Epithelial cell of proximal tubule (primary cell): ENCODE data around the gene EIF3K. TPM values are rescaled to one million over a fixed set of nuclear protein-coding genes. Genes with fewer than 3 reads are reported as not detected.
"Not testable (repeated sequence)": the region's sequence is repeated elsewhere in the genome, so short reads cannot be mapped to it uniquely, and the experiment has no call there.

Experiments
- DNase-seq: peaks from one replicate; pipeline ENCODE4 v3.0.0-alpha.2; 2011; ENCODE audit warnings: low read depth
- H3K4me3 ChIP-seq: 2 replicates; pipeline ENCODE4 v1.5.1; 2011; ENCODE audit warnings: low read depth, mild to moderate bottlenecking, low read length
- CTCF ChIP-seq: conservative IDR thresholded peaks from 2 replicates; pipeline ENCODE4 v1.5.1; 2012; ENCODE audit warnings: low read depth, mild to moderate bottlenecking, low read length
- total RNA-seq: library from RNA; depleted of rRNA; stranded (reverse); fragments of >200 nt; gene quantifications from 2 replicates; pipeline ENCODE4 v1.2.3, GENCODE V29; 2015

The EIF3K gene, protein sequence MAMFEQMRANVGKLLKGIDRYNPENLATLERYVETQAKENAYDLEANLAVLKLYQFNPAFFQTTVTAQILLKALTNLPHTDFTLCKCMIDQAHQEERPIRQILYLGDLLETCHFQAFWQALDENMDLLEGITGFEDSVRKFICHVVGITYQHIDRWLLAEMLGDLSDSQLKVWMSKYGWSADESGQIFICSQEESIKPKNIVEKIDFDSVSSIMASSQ
- 548 and 564 TPM in 2 replicates for total RNA-seq

DNA sequence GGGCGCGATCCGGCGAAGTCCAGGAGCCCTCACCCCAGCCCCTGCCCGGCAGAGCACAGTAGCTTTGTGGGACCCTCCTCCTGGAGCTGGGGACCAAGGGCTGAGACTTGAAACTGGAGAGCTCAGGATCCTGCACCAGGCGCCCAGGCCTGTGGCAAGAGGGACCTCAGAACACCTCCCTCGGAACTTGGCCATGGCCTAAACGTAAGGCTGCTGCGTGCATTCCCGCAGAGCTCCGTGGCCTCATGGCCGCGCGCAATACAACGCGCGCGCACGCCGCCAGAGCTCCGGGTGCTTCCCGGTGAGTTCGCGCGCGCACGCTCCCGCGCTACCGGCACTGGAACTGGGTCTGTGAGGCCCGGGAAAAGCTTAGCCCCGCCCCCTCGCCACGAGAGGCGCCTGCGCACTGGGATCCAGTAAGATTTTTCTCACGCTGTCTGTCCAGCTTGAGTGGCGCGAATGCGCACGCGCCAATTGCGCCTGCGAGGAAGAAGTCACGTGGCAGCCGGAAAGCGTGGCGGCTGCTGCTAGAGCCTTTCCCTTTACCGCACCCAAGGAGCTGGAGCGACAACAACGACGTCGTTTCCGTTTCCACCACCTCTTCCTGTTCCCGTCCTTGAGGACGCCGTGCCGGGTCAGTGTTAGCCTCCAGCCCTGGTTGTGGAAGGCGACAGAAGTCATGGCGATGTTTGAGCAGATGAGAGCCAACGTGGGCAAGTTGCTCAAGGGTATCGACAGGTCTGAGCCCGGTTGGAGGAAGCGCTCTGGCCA lies at the start of gene EIF3K:
Gene EIF3K (plus strand): TSS at position 599 of the 771 bp plus-strand sequence. CDS start 81 bp downstream, at position 680.
- TF ChIP-seq CTCF = no peak
- peak; percentile 81 for DNase-seq
- peak within 1 kb of the TSS; percentile 99 for H3K4me3 ChIP-seq

DNA sequence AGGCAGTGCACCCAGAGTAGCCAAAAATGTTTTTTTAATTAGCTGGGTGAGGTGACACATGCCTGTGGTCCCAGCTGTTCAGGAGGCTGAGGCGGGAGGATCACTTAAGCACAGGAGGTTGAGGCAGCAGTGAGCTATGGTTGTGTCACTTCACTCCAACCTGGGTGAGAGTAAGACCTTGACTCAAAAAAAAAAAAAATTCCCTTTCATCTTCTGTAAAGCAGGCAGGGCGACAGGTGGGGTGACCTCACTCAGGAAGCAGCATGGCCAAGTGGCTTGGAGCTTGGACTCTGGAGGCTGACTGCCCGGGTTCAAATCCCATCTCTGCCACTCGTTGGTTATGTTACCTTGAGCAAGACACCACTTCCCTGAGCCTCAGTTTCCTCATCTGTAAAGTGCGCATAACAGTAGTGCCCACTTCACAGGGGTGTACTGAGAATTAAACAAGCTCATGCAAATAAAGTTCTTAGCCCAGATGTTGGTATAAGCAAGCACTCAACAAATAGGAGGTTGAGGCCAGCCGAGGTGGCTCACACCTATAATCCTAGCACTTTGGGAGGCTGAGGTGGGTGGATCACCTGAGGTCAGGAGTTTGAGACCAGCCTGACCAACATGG lies 49.5 kb upstream of the EIF3K start:
- no peak for DNase-seq
- TF ChIP-seq CTCF = no peak
- no peak overlapping the region for H3K4me3 ChIP-seq

GRCh38 chr19:38571682-38572081 lies 47.3 kb upstream of the EIF3K start:
- H3K4me3 ChIP-seq = no peak overlapping the region
- TF ChIP-seq CTCF = no peak

DNA sequence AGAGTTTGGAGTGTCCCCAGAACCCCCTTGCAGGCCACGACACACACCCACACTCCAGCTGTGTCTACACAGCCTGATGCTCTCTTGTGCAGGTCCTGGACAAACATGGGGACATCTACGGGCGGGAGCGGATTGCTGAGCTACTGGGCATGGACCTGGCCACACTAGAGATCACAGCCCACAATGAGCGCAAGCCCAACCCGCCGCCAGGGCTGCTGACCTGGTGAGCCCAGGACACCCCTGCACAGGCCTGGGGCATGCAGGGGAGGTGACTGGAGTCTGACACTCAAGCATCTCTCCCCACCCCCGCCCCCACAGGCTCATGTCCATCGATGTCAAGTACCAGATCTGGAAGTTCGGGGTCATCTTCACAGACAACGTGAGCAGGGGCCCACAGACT lies 41.2 kb upstream of the EIF3K start:
- TF ChIP-seq CTCF = no peak
- H3K4me3 ChIP-seq = no peak overlapping the region
- DNase-seq = no peak

More at GRCh38 chr19:38571682-38572081, 47.3 kb upstream of the EIF3K start:
- no peak for DNase-seq

GRCh38 chr19:38579304-38579703 lies 39.7 kb upstream of the EIF3K start:
- not testable (repeated sequence) for H3K4me3 ChIP-seq, DNase-seq

DNA sequence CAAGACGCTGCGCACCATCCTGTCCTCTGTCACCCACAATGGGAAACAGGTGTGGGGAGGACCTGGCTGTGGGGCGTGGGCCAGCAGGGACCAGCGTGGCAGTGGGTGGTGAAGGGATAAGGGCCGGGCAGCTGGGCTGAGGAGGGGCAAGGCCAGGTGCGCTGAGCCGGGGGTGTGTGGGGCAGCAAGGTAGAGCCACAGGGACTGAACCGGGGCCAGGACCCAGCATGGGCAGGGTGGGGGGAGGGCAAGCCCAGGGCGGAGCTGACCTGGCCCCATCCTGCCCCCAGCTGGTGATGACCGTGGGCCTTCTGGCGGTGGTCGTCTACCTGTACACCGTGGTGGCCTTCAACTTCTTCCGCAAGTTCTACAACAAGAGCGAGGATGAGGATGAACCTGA lies 38.9 kb upstream of the EIF3K start:
- H3K4me3 ChIP-seq = no peak overlapping the region
- no peak for TF ChIP-seq CTCF

GRCh38 chr19:38583219-38583984 lies 35.6 kb upstream of the EIF3K start:
- H3K4me3 ChIP-seq = no peak overlapping the region
- DNase-seq = no peak
- no peak for TF ChIP-seq CTCF

More for the DNA sequence above, 38.9 kb upstream of the EIF3K start:
- no peak for DNase-seq
